ENCODE results near the gene TSPAN18. TPM values are rescaled to one million over a fixed set of nuclear protein-coding genes. Genes with fewer than 3 reads are reported as not detected.
A peak's percentile ranks its signal among the peaks of the same experiment; 100 is the strongest.

Gene TSPAN18
- total and polyA plus RNA-seq, 2 of the 8 experiments (the other 6 are each of a cell fraction or from before 2014, with no cell fraction given): 5.2 to 10.2 TPM

DNA sequence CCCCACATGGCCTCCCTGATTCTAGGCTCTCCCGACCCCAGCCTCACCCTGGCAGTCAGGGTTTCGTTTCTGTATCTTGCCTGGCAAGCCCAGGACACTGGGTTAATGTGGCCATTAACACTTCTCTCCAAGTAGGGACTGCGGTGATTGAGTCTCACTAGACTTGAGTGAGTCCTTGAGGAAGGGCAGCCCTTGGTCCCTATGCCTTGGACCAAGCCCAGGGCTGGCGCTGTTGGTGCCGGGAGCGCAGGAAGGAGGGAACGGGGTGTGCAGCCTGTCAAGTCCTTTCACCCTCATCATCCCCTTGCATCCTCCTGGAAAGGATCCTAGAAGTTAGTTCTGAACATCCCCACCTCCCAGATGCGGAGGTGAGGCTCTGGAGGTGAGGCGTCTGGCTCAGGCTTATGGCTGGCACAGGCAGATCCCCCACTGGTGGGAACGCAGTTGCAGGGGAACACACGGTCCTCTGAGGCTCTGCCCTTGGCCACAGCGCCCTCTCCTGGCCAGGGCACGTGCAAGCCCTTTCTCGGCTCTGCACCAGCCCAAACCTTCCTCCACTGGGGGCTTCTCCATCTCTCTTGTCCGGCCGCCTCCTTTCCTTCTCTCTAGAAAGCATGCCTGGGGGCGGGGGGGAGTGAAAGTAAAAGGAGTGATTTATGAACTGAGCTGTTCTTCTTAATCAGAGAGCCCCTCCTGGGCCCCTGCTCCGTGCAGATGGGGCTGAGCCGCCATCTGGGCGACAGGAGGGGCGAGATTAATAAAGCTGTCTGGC lies 167.3 kb downstream of the TSPAN18 start (continued):
- TF ChIP-seq POU5F1 (IDR thresholded peaks at IDR 0.05; ENCODE audit: low read depth, low read length) (no peak), CEBPB (IDR thresholded peaks at IDR 0.05; ENCODE audit: low read depth, low read length) (peak; percentile 16; the same call in 1 of the 2 replicates), ASH2L (IDR thresholded peaks at IDR 0.05; ENCODE audit: low read length) (peak; percentile 37), POLR2AphosphoS5 (IDR thresholded peaks at IDR 0.05; ENCODE audit: low read depth, low read length) (no peak), TEAD4 (IDR thresholded peaks at IDR 0.05; ENCODE audit: low read depth, low read length) (no peak; the same call in 1 of the 2 replicates), KDM1A (IDR thresholded peaks at IDR 0.05; ENCODE audit: borderline replicate concordance, low read length) (no peak), BCL11A (IDR thresholded peaks at IDR 0.05; ENCODE audit: low read depth in 2 of 2, low read length in 2 of 2) (no peak), SIRT6 (IDR thresholded peaks at IDR 0.05; ENCODE audit: low read length) (no peak), CHD1 (IDR thresholded peaks at IDR 0.05; ENCODE audit: low read depth, low read length) (no peak), HDAC6 (IDR thresholded peaks at IDR 0.05; ENCODE audit: low read depth, low read length) (no peak), KDM4A (IDR thresholded peaks at IDR 0.05; ENCODE audit: low read depth, low read length, severe bottlenecking) (no peak), RFX5 (IDR thresholded peaks at IDR 0.05; ENCODE audit: borderline replicate concordance, low read depth, low read length) (no peak), JUN (IDR thresholded peaks at IDR 0.05; ENCODE audit: low read depth, low read length) (no peak), RBBP5 (IDR thresholded peaks at IDR 0.05; ENCODE audit: borderline replicate concordance, low read depth, low read length) (no peak), NANOG (IDR thresholded peaks at IDR 0.05; ENCODE audit: insufficient read depth, low read depth, low read length, poor library complexity, severe bottlenecking) (no peak), SP1 (IDR thresholded peaks at IDR 0.05; ENCODE audit: low read depth, low read length) (no peak), TAF7 (optimal IDR thresholded peaks at IDR 0.05; ENCODE audit: borderline replicate concordance, low read depth, low read length) (no peak), CTBP2 (IDR thresholded peaks at IDR 0.05; ENCODE audit: borderline replicate concordance, insufficient read depth, insufficient read length, low read length) (no peak)
- TF ChIP-seq, protein P1, sequence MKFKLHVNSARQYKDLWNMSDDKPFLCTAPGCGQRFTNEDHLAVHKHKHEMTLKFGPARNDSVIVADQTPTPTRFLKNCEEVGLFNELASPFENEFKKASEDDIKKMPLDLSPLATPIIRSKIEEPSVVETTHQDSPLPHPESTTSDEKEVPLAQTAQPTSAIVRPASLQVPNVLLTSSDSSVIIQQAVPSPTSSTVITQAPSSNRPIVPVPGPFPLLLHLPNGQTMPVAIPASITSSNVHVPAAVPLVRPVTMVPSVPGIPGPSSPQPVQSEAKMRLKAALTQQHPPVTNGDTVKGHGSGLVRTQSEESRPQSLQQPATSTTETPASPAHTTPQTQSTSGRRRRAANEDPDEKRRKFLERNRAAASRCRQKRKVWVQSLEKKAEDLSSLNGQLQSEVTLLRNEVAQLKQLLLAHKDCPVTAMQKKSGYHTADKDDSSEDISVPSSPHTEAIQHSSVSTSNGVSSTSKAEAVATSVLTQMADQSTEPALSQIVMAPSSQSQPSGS (IDR thresholded peaks at IDR 0.05; ENCODE audit: low read length): no peak
- TF ChIP-seq, protein P2, sequence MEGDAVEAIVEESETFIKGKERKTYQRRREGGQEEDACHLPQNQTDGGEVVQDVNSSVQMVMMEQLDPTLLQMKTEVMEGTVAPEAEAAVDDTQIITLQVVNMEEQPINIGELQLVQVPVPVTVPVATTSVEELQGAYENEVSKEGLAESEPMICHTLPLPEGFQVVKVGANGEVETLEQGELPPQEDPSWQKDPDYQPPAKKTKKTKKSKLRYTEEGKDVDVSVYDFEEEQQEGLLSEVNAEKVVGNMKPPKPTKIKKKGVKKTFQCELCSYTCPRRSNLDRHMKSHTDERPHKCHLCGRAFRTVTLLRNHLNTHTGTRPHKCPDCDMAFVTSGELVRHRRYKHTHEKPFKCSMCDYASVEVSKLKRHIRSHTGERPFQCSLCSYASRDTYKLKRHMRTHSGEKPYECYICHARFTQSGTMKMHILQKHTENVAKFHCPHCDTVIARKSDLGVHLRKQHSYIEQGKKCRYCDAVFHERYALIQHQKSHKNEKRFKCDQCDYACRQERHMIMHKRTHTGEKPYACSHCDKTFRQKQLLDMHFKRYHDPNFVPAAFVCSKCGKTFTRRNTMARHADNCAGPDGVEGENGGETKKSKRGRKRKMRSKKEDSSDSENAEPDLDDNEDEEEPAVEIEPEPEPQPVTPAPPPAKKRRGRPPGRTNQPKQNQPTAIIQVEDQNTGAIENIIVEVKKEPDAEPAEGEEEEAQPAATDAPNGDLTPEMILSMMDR (IDR thresholded peaks at IDR 0.05; ENCODE audit: control extremely low read depth in 1 of 3, insufficient read depth in 1 of 3, low read depth in 1 of 3, low read length in 3 of 3): peak; percentile 96 to 99 (median 98)
